Effector memory CD8-positive, alpha-beta T cell (primary cell): Measurements from ENCODE around the gene ALK.
A peak's percentile ranks its signal among the peaks of the same experiment; 100 is the strongest.

Experiments used
- ATAC-seq: fragments of 150-1000 bp; cut with Tn5 transposase; replicated peaks from 2 replicates; pipeline ENCODE4 v1.10.0; 2021; ENCODE audit warnings: mild to moderate bottlenecking, moderate library complexity
- DNase-seq, 3 experiments: peaks; one replicate each; pipeline ENCODE4 v3.0.0; 2021
- H3K27ac Mint-ChIP-seq, 2 donors: one replicate each; pipeline ENCODE4 v1.8.0; 2022; ENCODE audit warnings: mild to moderate bottlenecking in 2 of 2, mixed read lengths in 2 of 2, moderate library complexity in 2 of 2
- H3K27me3 Mint-ChIP-seq, 2 donors: one replicate each; pipeline ENCODE4 v1.8.0; 2022; ENCODE audit warnings: mixed read lengths in 2 of 2
- H3K36me3 Mint-ChIP-seq: one replicate; pipeline ENCODE4 v1.8.0; 2022; ENCODE audit warnings: mild to moderate bottlenecking, moderate library complexity, mixed read lengths; ENCODE audit not compliant: insufficient read depth
- H3K4me1 Mint-ChIP-seq, 2 donors: one replicate each; pipeline ENCODE4 v1.8.0; 2022; ENCODE audit warnings: low read depth in 2 of 2, mixed read lengths in 2 of 2
- H3K4me3 Mint-ChIP-seq, 2 donors: one replicate each; pipeline ENCODE4 v1.8.0; 2022; ENCODE audit warnings: mild to moderate bottlenecking in 2 of 2, mixed read lengths in 2 of 2, moderate library complexity in 2 of 2
- H3K9me3 Mint-ChIP-seq, 2 donors: one replicate each; pipeline ENCODE4 v1.8.0; 2022; ENCODE audit warnings: mixed read lengths in 2 of 2

The ALK gene

GRCh38 chr2:29923110-29923721, 1.8 kb upstream of the ALK start:
- H3K27me3 Mint-ChIP-seq, result peaks cover 57 to 68% of the 10 kb centered on the region in 2 donors
- ATAC-seq, result peak; percentile 29
- DNase-seq, result peak in 1 of 3 experiments; percentile 14
- no peaks in the 10 kb centered on the region for H3K36me3 Mint-ChIP-seq
- H3K27ac Mint-ChIP-seq, result no peak overlapping the region
- H3K4me3 Mint-ChIP-seq, result no peak overlapping the region
- H3K9me3 Mint-ChIP-seq, result no peaks in the 10 kb centered on the region
- H3K4me1 Mint-ChIP-seq, result peaks cover 2 to 7% of the 10 kb centered on the region in 2 donors

GRCh38 chr2:29922605-29923004, 1.2 kb upstream of the ALK start:
- Mint-ChIP-seq H3K4me3 (no peak overlapping the region), H3K27ac (no peak overlapping the region), H3K27me3 (peaks cover 63 to 67% of the 10 kb centered on the region in 2 donors), H3K36me3 (no peaks in the 10 kb centered on the region), H3K9me3 (no peaks in the 10 kb centered on the region), H3K4me1 (peaks cover 2 to 7% of the 10 kb centered on the region in 2 donors)
- ATAC-seq (no peak), DNase-seq (no peak)

- Mint-ChIP-seq H3K9me3 (no peaks in the 10 kb centered on the region), H3K4me1 (peaks cover 2 to 7% of the 10 kb centered on the region in 2 donors), H3K4me3 (peak overlapping the region; percentile 51 to 67), H3K27me3 (peaks cover 71 to 81% of the 10 kb centered on the region in 2 donors), H3K27ac (no peak overlapping the region), H3K36me3 (no peaks in the 10 kb centered on the region)
- no peak for ATAC-seq
- DNase-seq, result no peak
These were observed 491 bp downstream of the ALK start for GRCh38 chr2:29920631-29921559.

- Mint-ChIP-seq H3K4me1 (peaks cover 2 to 7% of the 10 kb centered on the region in 2 donors), H3K27ac (no peak overlapping the region), H3K36me3 (no peaks in the 10 kb centered on the region), H3K27me3 (peaks cover 71 to 84% of the 10 kb centered on the region in 2 donors), H3K9me3 (no peaks in the 10 kb centered on the region), H3K4me3 (no peak overlapping the region)
- peak; percentile 10 to 17 (median 14) for DNase-seq
- ATAC-seq, result no peak
These were observed 1.2 kb downstream of the ALK start for GRCh38 chr2:29920130-29920577.

- H3K27me3 Mint-ChIP-seq, result peaks cover 65 to 75% of the 10 kb centered on the region in 2 donors
- no peak overlapping the region for H3K27ac Mint-ChIP-seq
- H3K9me3 Mint-ChIP-seq, result no peaks in the 10 kb centered on the region
- H3K36me3 Mint-ChIP-seq, result no peaks in the 10 kb centered on the region
- H3K4me1 Mint-ChIP-seq, result peaks cover 2 to 7% of the 10 kb centered on the region in 2 donors
- peak overlapping the region; percentile 17 to 25 for H3K4me3 Mint-ChIP-seq
- no peak for ATAC-seq
- DNase-seq, result no peak
These were observed 2.4 kb downstream of the ALK start for GRCh38 chr2:29918941-29919340.

GRCh38 chr2:29917781-29918180, 3.6 kb downstream of the ALK start:
- Mint-ChIP-seq H3K27ac (no peak overlapping the region), H3K4me1 (peaks cover 2 to 7% of the 10 kb centered on the region in 2 donors), H3K27me3 (peaks cover 66 to 81% of the 10 kb centered on the region in 2 donors), H3K9me3 (no peaks in the 10 kb centered on the region), H3K4me3 (no peak overlapping the region), H3K36me3 (no peaks in the 10 kb centered on the region)
- no peak for ATAC-seq
- no peak for DNase-seq

GRCh38 chr2:29916571-29916970, 4.8 kb downstream of the ALK start:
- no peak overlapping the region for H3K27ac Mint-ChIP-seq
- H3K4me1 Mint-ChIP-seq, result peaks cover 2 to 7% of the 10 kb centered on the region in 2 donors
- H3K36me3 Mint-ChIP-seq, result no peaks in the 10 kb centered on the region
- no peaks in the 10 kb centered on the region for H3K9me3 Mint-ChIP-seq
- DNase-seq (no peak), ATAC-seq (no peak)
- no peak overlapping the region for H3K4me3 Mint-ChIP-seq
- H3K27me3 Mint-ChIP-seq, result peaks cover 61 to 71% of the 10 kb centered on the region in 2 donors

GRCh38 chr2:29910960-29911359, 10.4 kb downstream of the ALK start:
- no peak overlapping the region for H3K27ac Mint-ChIP-seq
- no peaks in the 10 kb centered on the region for H3K36me3 Mint-ChIP-seq
- H3K9me3 Mint-ChIP-seq, result no peaks in the 10 kb centered on the region
- peaks cover 22 to 30% of the 10 kb centered on the region in 2 donors for H3K27me3 Mint-ChIP-seq
- ATAC-seq (no peak), DNase-seq (no peak)
- no peak overlapping the region for H3K4me3 Mint-ChIP-seq
- H3K4me1 Mint-ChIP-seq, result no peaks in the 10 kb centered on the region

GRCh38 chr2:29910465-29910864, 10.9 kb downstream of the ALK start:
- H3K27ac Mint-ChIP-seq, result no peak overlapping the region
- H3K36me3 Mint-ChIP-seq, result no peaks in the 10 kb centered on the region
- H3K4me1 Mint-ChIP-seq, result no peaks in the 10 kb centered on the region
- no peak for ATAC-seq
- no peak for DNase-seq
- no peak overlapping the region for H3K4me3 Mint-ChIP-seq
- H3K9me3 Mint-ChIP-seq, result no peaks in the 10 kb centered on the region
- H3K27me3 Mint-ChIP-seq, result peaks cover 22 to 30% of the 10 kb centered on the region in 2 donors

GRCh38 chr2:29902356-29902755, 19.0 kb downstream of the ALK start:
- DNase-seq, result no peak
- H3K9me3 Mint-ChIP-seq, result no peaks in the 10 kb centered on the region
- H3K27ac Mint-ChIP-seq, result no peak overlapping the region
- ATAC-seq, result no peak
- H3K27me3 Mint-ChIP-seq, result peaks cover 41 to 49% of the 10 kb centered on the region in 2 donors
- H3K4me1 Mint-ChIP-seq, result no peaks in the 10 kb centered on the region
- H3K36me3 Mint-ChIP-seq, result no peaks in the 10 kb centered on the region
- no peak overlapping the region for H3K4me3 Mint-ChIP-seq

- Mint-ChIP-seq H3K9me3 (no peaks in the 10 kb centered on the region), H3K27ac (no peak overlapping the region), H3K4me1 (no peaks in the 10 kb centered on the region), H3K36me3 (no peaks in the 10 kb centered on the region), H3K4me3 (no peak overlapping the region), H3K27me3 (peaks cover 46 to 59% of the 10 kb centered on the region in 2 donors)
- ATAC-seq (no peak), DNase-seq (no peak)
These were observed 20.3 kb downstream of the ALK start for GRCh38 chr2:29900971-29901633.

- Mint-ChIP-seq H3K4me1 (no peaks in the 10 kb centered on the region), H3K4me3 (no peak overlapping the region), H3K9me3 (no peaks in the 10 kb centered on the region), H3K36me3 (no peaks in the 10 kb centered on the region), H3K27me3 (peaks cover 44 to 67% of the 10 kb centered on the region in 2 donors), H3K27ac (no peak overlapping the region)
- DNase-seq (no peak), ATAC-seq (no peak)
These were observed 22.4 kb downstream of the ALK start for GRCh38 chr2:29898999-29899398.

GRCh38 chr2:29894822-29895614, 26.4 kb downstream of the ALK start:
- no peaks in the 10 kb centered on the region for H3K36me3 Mint-ChIP-seq

More at GRCh38 chr2:29894822-29895614, 26.4 kb downstream of the ALK start:
- DNase-seq (no peak), ATAC-seq (no peak)
- Mint-ChIP-seq H3K4me1 (no peaks in the 10 kb centered on the region), H3K27me3 (peaks cover 45 to 73% of the 10 kb centered on the region in 2 donors), H3K27ac (no peak overlapping the region), H3K9me3 (no peaks in the 10 kb centered on the region), H3K4me3 (no peak overlapping the region)
